Endothelial cell (in vitro differentiated cells): ENCODE data around the gene RGS4. TPM values are rescaled to one million over a fixed set of nuclear protein-coding genes. Genes with fewer than 3 reads are reported as not detected.

ENCODE experiments used
- DNase-seq: peaks from one replicate; pipeline ENCODE4 v3.0.0; 2021; ENCODE audit warnings: low spot score
- H3K27ac Mint-ChIP-seq: one replicate; pipeline ENCODE4 v1.8.0; 2021; ENCODE audit warnings: mixed read lengths, inconsistent platforms; ENCODE audit not compliant: unreplicated experiment
- H3K27me3 Mint-ChIP-seq: one replicate; pipeline ENCODE4 v1.8.0; 2021; ENCODE audit warnings: mild to moderate bottlenecking, moderate library complexity, mixed read lengths, inconsistent platforms; ENCODE audit not compliant: unreplicated experiment
- H3K36me3 Mint-ChIP-seq: one replicate; pipeline ENCODE4 v1.8.0; 2021; ENCODE audit warnings: mild to moderate bottlenecking, low read depth, mixed read lengths, inconsistent platforms; ENCODE audit not compliant: unreplicated experiment
- H3K4me1 Mint-ChIP-seq: one replicate; pipeline ENCODE4 v1.8.0; 2021; ENCODE audit warnings: mild to moderate bottlenecking, mixed read lengths, inconsistent platforms; ENCODE audit not compliant: unreplicated experiment
- H3K4me3 Mint-ChIP-seq: one replicate; pipeline ENCODE4 v1.8.0; 2021; ENCODE audit warnings: mild to moderate bottlenecking, mixed read lengths, inconsistent platforms; ENCODE audit not compliant: unreplicated experiment
- H3K9me3 Mint-ChIP-seq: one replicate; pipeline ENCODE4 v1.8.0; 2021; ENCODE audit warnings: mixed read lengths, inconsistent platforms; ENCODE audit not compliant: unreplicated experiment
- CTCF ChIP-seq: fragments of 200-600 bp; sonication (generic); IDR thresholded peaks from one replicate; pipeline ENCODE4 v1.5.0; 2021; ENCODE audit warnings: antibody characterized with exemption; ENCODE audit not compliant: unreplicated experiment
- total RNA-seq: library from RNA; stranded (reverse); fragmentation: NEBNext Ultra II Directional; extraction: Animal tissue kit (Norgen Biotek cat#: 25700); gene quantifications from one replicate; pipeline ENCODE4 v1.2.1, GENCODE V29; 2021; ENCODE audit not compliant: unreplicated experiment

RGS4 gene
- total RNA-seq, 1 donor from 2014 or later = 15.2 TPM

GRCh38 chr1:163036671-163037070 is 32.5 kb upstream of the RGS4 start:
- no peak for DNase-seq
- H3K27me3 Mint-ChIP-seq = no peaks in the 10 kb centered on the region
- no peak overlapping the region for H3K27ac Mint-ChIP-seq
- H3K9me3 Mint-ChIP-seq = no peaks in the 10 kb centered on the region
- H3K4me3 Mint-ChIP-seq = no peak overlapping the region
- no peaks in the 10 kb centered on the region for H3K36me3 Mint-ChIP-seq
- H3K4me1 Mint-ChIP-seq = peaks cover 21% of the 10 kb centered on the region
- no peak for TF ChIP-seq CTCF

- no peak for DNase-seq
- Mint-ChIP-seq H3K27ac (no peak overlapping the region), H3K27me3 (no peaks in the 10 kb centered on the region), H3K36me3 (no peaks in the 10 kb centered on the region), H3K4me1 (peaks cover 3% of the 10 kb centered on the region), H3K9me3 (no peaks in the 10 kb centered on the region), H3K4me3 (no peak overlapping the region)
- TF ChIP-seq CTCF = no peak
These were observed 30.0 kb upstream of the RGS4 start for GRCh38 chr1:163038928-163039706.

- no peaks in the 10 kb centered on the region for H3K9me3 Mint-ChIP-seq
- no peaks in the 10 kb centered on the region for H3K27me3 Mint-ChIP-seq
- H3K4me1 Mint-ChIP-seq = peaks cover 6% of the 10 kb centered on the region
- H3K36me3 Mint-ChIP-seq = no peaks in the 10 kb centered on the region
- TF ChIP-seq CTCF = no peak
- DNase-seq = no peak
- H3K27ac Mint-ChIP-seq = no peak overlapping the region
- H3K4me3 Mint-ChIP-seq = no peak overlapping the region
These were observed 29.5 kb upstream of the RGS4 start for GRCh38 chr1:163039707-163040093.

- DNase-seq = no peak
- H3K4me3 Mint-ChIP-seq = no peak overlapping the region
- peak overlapping the region; percentile 71 for H3K27ac Mint-ChIP-seq
- H3K36me3 Mint-ChIP-seq = peaks cover 3% of the 10 kb centered on the region
- H3K27me3 Mint-ChIP-seq = peaks cover 1% of the 10 kb centered on the region
- no peak for TF ChIP-seq CTCF
- no peaks in the 10 kb centered on the region for H3K9me3 Mint-ChIP-seq
- H3K4me1 Mint-ChIP-seq = peaks cover 17% of the 10 kb centered on the region
These were observed 23.1 kb upstream of the RGS4 start for GRCh38 chr1:163046071-163046470.

- Mint-ChIP-seq H3K4me3 (no peak overlapping the region), H3K9me3 (no peaks in the 10 kb centered on the region), H3K27me3 (peaks cover 1% of the 10 kb centered on the region), H3K27ac (no peak overlapping the region), H3K36me3 (peaks cover 3% of the 10 kb centered on the region), H3K4me1 (peaks cover 19% of the 10 kb centered on the region)
- TF ChIP-seq CTCF = no peak
- no peak for DNase-seq
These were observed 21.1 kb upstream of the RGS4 start for GRCh38 chr1:163047951-163048659.
